ENCODE data around the gene CTNNB1.

- TF ChIP-seq EZH2 (optimal IDR thresholded peaks at IDR 0.05; ENCODE audit: low read depth, low read length) (no peak), EZH2phosphoT487 (IDR thresholded peaks at IDR 0.05; ENCODE audit: low read length) (no peak)
- TF ChIP-seq, protein P1, sequence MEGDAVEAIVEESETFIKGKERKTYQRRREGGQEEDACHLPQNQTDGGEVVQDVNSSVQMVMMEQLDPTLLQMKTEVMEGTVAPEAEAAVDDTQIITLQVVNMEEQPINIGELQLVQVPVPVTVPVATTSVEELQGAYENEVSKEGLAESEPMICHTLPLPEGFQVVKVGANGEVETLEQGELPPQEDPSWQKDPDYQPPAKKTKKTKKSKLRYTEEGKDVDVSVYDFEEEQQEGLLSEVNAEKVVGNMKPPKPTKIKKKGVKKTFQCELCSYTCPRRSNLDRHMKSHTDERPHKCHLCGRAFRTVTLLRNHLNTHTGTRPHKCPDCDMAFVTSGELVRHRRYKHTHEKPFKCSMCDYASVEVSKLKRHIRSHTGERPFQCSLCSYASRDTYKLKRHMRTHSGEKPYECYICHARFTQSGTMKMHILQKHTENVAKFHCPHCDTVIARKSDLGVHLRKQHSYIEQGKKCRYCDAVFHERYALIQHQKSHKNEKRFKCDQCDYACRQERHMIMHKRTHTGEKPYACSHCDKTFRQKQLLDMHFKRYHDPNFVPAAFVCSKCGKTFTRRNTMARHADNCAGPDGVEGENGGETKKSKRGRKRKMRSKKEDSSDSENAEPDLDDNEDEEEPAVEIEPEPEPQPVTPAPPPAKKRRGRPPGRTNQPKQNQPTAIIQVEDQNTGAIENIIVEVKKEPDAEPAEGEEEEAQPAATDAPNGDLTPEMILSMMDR (IDR thresholded peaks at IDR 0.05; ENCODE audit: low read length), result no peak
These were observed 22.7 kb upstream of the CTNNB1 start for GRCh38 chr3:41176596-41176995.

All from MM.1S (cell line).